Measurements from ENCODE around the gene ROR2.

Gene ROR2

GRCh38 chr9:91724609-91725505, 225.2 kb downstream of the ROR2 start:
- Histone ChIP-seq H3K36me3 (replicated peaks) (no peaks in the 10 kb centered on the region), H3K4me1 (peaks cover 7% of the 10 kb centered on the region), H3K4me3 (no peak overlapping the region), H3K9me3 (no peaks in the 10 kb centered on the region), H3K27me3 (ENCODE audit: low read depth) (no peaks in the 10 kb centered on the region)
- in situ Hi-C loops (cut with MboI; ENCODE audit: low sequenced_read_pairs), result loop anchor here (10.0 kb wide), 1 partner anchor 810 kb away; no protein-coding TSS in a partner anchor
- DNase-seq (ENCODE audit: low spot score in 2 of 2), result no peak

DNA sequence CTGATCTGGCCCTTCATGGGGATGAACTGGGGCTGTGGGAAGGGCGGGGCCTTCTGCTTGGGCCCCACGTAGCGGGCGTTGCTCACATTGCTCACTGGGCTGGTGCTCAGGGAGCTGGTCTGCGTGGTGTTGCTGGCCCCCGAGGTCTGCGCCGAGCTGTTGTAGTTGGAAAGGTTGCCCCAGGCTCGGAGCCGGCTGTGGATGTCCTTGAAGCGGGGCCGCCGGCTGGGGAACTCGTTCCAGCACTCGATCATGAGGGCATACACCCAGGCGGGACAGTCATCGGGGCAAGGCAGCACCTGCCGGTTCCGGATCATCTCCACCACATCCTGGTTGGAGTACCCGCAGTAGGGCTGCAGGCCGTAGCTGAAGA, 226.0 kb downstream of the ROR2 start:
- Histone ChIP-seq H3K36me3 (replicated peaks) (no peaks in the 10 kb centered on the region), H3K9me3 (no peaks in the 10 kb centered on the region), H3K4me3 (no peak overlapping the region), H3K4me1 (peaks cover 4% of the 10 kb centered on the region), H3K27me3 (ENCODE audit: low read depth) (no peaks in the 10 kb centered on the region)
- in situ Hi-C loops (cut with MboI; ENCODE audit: low sequenced_read_pairs), result loop anchor here (10.0 kb wide), 1 partner anchor 809 kb away; no protein-coding TSS in a partner anchor
- DNase-seq (ENCODE audit: low spot score in 2 of 2), result no peak

- Histone ChIP-seq H3K4me1 (peaks cover 3% of the 10 kb centered on the region; the same call in 1 of the 2 replicates), H3K9me3 (no peaks in the 10 kb centered on the region), H3K4me3 (no peak overlapping the region), H3K27me3 (ENCODE audit: low read depth) (no peaks in the 10 kb centered on the region), H3K36me3 (replicated peaks) (no peaks in the 10 kb centered on the region)
- in situ Hi-C loops (cut with MboI; ENCODE audit: low sequenced_read_pairs), result loop anchor here (10.0 kb wide), 1 partner anchor 809 kb away; no protein-coding TSS in a partner anchor
- no peak for DNase-seq (ENCODE audit: low spot score in 2 of 2)
Observed at GRCh38 chr9:91723420-91724067, 226.5 kb downstream of the ROR2 start.

GRCh38 chr9:91720751-91721705, 229.0 kb downstream of the ROR2 start:
- H3K9me3 ChIP-seq, result no peaks in the 10 kb centered on the region; the same call in 1 of the 2 replicates
- in situ Hi-C loops (cut with MboI; ENCODE audit: low sequenced_read_pairs), result loop anchor here (10.0 kb wide), 1 partner anchor 806 kb away; no protein-coding TSS in a partner anchor
- no peaks in the 10 kb centered on the region for H3K27me3 ChIP-seq (ENCODE audit: low read depth)
- no peak overlapping the region for H3K4me3 ChIP-seq
- H3K36me3 ChIP-seq (replicated peaks), result no peaks in the 10 kb centered on the region
- DNase-seq (ENCODE audit: low spot score in 2 of 2), result peak; percentile 55 to 77
- peaks cover 3% of the 10 kb centered on the region; the same call in 1 of the 2 replicates for H3K4me1 ChIP-seq

DNA sequence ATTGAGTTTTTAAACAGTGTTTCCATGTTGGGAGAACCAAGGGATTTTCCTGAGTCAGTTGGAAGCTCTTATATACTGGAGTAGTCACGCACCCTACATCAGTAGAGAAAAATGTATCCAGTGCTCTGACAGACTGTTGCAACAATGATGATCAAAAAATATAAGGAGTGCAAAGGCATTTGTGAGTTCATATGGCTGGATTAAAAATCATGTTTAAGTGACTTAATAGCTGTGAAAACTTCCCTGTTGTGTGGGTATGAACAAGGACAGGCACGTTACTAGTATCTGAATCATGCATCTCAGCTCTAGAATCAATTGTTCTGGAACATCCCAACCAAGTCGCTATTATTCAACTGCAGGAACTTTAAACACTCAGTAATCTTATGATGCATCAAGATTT, 229.7 kb downstream of the ROR2 start:
- H3K27me3 ChIP-seq (ENCODE audit: low read depth), result no peaks in the 10 kb centered on the region
- no peak for DNase-seq (ENCODE audit: low spot score in 2 of 2)
- in situ Hi-C loops (cut with MboI; ENCODE audit: low sequenced_read_pairs), result loop anchor here (10.0 kb wide), 1 partner anchor 806 kb away; no protein-coding TSS in a partner anchor

GRCh38 chr9:91718071-91718470, 232.0 kb downstream of the ROR2 start:
- DNase-seq (ENCODE audit: low spot score in 2 of 2), result no peak
- in situ Hi-C loops (cut with MboI; ENCODE audit: low sequenced_read_pairs), result no loop called here
- no peaks in the 10 kb centered on the region for H3K36me3 ChIP-seq (replicated peaks)
- no peak overlapping the region for H3K4me3 ChIP-seq
- H3K27me3 ChIP-seq (ENCODE audit: low read depth), result no peaks in the 10 kb centered on the region
- peaks cover 10% of the 10 kb centered on the region for H3K4me1 ChIP-seq
- H3K9me3 ChIP-seq, result no peaks in the 10 kb centered on the region; the same call in 1 of the 2 replicates

More for the DNA sequence above, 229.7 kb downstream of the ROR2 start:
- no peaks in the 10 kb centered on the region for H3K36me3 ChIP-seq (replicated peaks)
- H3K4me3 ChIP-seq, result no peak overlapping the region
- no peaks in the 10 kb centered on the region; the same call in 1 of the 2 replicates for H3K9me3 ChIP-seq
- peaks cover 3% of the 10 kb centered on the region; the same call in 1 of the 2 replicates for H3K4me1 ChIP-seq

DNA sequence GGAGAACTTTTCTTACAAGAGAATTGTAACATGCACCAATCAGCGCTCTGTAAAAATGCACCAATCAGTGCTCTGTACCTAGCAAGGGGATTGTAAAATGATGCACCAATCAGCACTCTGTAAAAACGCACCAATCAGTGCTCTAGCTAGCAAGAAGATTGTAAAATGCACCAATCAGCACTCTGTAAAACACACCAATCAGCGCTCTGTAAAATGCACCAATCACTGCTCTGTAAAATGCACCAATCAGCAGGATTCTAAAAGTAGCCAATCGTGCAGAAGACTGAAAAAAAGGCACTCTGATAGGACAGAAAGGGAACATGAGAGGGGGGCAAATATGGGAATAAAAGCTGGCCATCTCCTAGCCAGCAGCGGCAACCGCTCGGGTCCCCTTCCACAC, 233.2 kb downstream of the ROR2 start:
- no peaks in the 10 kb centered on the region; the same call in 1 of the 2 replicates for H3K9me3 ChIP-seq
- in situ Hi-C loops (cut with MboI; ENCODE audit: low sequenced_read_pairs), result no loop called here
- no peaks in the 10 kb centered on the region for H3K27me3 ChIP-seq (ENCODE audit: low read depth)
- DNase-seq (ENCODE audit: low spot score in 2 of 2), result no peak
- peaks cover 10% of the 10 kb centered on the region for H3K4me1 ChIP-seq
- H3K4me3 ChIP-seq, result no peak overlapping the region
- no peaks in the 10 kb centered on the region for H3K36me3 ChIP-seq (replicated peaks)

- H3K27me3 ChIP-seq (ENCODE audit: low read depth), result no peaks in the 10 kb centered on the region
- no peak for DNase-seq (ENCODE audit: low spot score in 2 of 2)
- H3K4me1 ChIP-seq, result peaks cover 10% of the 10 kb centered on the region
- no peak overlapping the region for H3K4me3 ChIP-seq
- no peaks in the 10 kb centered on the region; the same call in 1 of the 2 replicates for H3K9me3 ChIP-seq
- H3K36me3 ChIP-seq (replicated peaks), result no peaks in the 10 kb centered on the region
- in situ Hi-C loops (cut with MboI; ENCODE audit: low sequenced_read_pairs), result no loop called here
Observed at GRCh38 chr9:91716239-91716638, 233.8 kb downstream of the ROR2 start.

DNA sequence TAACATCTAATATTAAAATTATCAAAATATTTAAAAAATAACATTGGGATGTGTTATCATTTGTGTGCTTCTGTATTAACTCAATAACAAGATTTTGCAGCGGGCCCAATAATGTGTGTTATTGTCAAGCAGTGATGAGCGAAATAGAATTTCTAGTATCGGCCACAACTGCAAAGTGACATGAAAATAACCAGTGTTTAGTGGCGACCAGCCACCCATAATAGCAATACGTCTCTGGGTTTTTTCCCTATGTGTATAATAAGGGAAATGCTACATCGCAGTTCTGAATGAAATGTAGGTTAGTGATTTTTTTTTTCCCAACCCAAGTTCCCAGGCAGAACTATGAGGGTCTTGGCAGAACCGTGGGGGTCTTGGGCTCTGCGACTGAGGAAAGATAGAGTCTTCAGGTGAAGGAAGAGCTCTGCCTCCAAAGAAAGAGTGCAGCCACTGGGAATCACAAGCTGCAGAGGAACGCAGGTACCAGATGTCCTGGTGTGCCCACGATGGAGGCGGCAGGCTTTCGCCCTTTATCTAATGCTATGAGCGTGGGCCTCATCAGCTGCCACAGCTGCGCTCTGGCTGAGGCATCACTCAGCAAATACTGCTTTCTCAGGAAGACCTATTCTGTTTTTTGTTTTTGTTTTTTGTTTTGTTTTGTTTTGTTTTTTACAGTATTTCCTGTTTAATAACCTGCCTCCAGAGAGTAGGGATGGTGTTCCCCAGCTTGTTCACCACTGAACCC, 235.0 kb downstream of the ROR2 start:
- no peaks in the 10 kb centered on the region for H3K27me3 ChIP-seq (ENCODE audit: low read depth)
- H3K36me3 ChIP-seq (replicated peaks), result no peaks in the 10 kb centered on the region
- no peak for DNase-seq (ENCODE audit: low spot score in 2 of 2)
- H3K4me3 ChIP-seq, result no peak overlapping the region
- H3K4me1 ChIP-seq, result peaks cover 7% of the 10 kb centered on the region
- in situ Hi-C loops (cut with MboI; ENCODE audit: low sequenced_read_pairs), result no loop called here
- no peaks in the 10 kb centered on the region; the same call in 1 of the 2 replicates for H3K9me3 ChIP-seq

DNA sequence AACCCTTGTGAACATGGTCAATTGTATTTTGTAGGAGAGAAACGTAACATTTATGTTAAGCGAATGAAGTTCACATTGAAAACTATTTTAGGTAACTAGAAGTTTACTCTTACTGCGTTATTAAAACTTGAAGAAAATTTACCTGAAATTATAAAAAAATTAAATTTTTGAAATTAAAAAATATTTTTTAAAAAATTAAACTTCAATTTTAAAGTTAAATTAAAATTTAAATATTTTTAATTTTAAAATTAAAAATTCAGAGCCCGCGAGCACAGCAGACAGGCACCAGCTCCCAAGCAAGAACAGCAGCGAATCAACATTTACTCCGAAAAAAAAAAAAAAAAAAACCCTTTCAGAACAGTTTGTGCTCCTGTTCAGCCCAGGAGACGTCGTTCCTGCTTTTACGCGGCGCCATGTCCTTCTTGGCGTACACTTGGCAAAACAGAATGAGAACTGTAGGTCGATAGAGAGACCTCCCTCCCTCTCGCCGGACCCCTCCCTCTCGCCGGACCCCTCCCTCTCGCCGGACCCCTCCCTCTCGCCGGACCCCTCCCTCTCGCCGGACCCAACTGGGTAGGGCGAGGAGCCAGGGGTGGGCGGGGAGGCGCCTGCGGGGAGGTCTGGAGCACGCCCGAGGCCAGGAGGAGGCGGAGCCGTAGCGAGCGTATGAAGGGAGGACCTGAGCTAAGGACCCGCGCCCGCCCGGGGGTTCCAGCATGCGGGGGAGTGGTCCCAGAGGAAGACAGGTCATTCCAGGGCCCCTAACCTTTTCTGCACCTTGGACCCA, 235.8 kb downstream of the ROR2 start:
- H3K27me3 ChIP-seq (ENCODE audit: low read depth), result no peaks in the 10 kb centered on the region
- H3K9me3 ChIP-seq, result no peaks in the 10 kb centered on the region; the same call in 1 of the 2 replicates
- H3K4me1 ChIP-seq, result peaks cover 7% of the 10 kb centered on the region
- DNase-seq (ENCODE audit: low spot score in 2 of 2), result peak; percentile 59 to 92
- in situ Hi-C loops (cut with MboI; ENCODE audit: low sequenced_read_pairs), result no loop called here
- peak overlapping the region; percentile 20 for H3K4me3 ChIP-seq
- H3K36me3 ChIP-seq (replicated peaks), result no peaks in the 10 kb centered on the region

- Histone ChIP-seq H3K4me1 (peaks cover 7% of the 10 kb centered on the region), H3K27me3 (ENCODE audit: low read depth) (no peaks in the 10 kb centered on the region), H3K4me3 (no peak overlapping the region), H3K36me3 (replicated peaks) (no peaks in the 10 kb centered on the region), H3K9me3 (no peaks in the 10 kb centered on the region; the same call in 1 of the 2 replicates)
- DNase-seq (ENCODE audit: low spot score in 2 of 2), result no peak
- in situ Hi-C loops (cut with MboI; ENCODE audit: low sequenced_read_pairs), result no loop called here
Observed at GRCh38 chr9:91712811-91713210, 237.2 kb downstream of the ROR2 start.

All from HAP-1 (cell line).